COLO829 (cell line): ENCODE results near the gene ZNF622.

Experiments
- DNase-seq: peaks from one replicate; pipeline ENCODE4 v3.0.0; 2012; ENCODE audit warnings: low spot score

ZNF622 gene

GRCh38 chr5:16430349-16431089, 35.1 kb downstream of the ZNF622 start:
- DNase-seq, result no peak

DNA sequence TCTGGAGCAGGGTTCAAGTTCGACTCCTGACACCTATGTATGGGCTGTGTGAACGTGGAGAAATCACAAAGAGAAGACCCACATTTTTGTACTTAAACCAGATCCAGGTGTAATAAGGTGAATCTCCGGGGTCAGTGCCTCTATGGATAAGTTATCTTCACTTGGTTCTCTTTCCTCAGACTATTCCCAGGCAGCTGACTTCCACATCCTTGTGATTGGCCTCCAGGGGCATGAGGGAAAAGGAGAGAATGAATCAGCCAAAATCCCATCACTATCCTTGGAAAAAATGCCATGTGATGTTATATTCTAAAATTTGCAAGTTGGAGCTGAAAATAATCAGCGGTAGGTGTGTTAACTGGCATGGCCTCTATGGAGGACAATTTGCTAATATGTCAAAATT, 37.2 kb downstream of the ZNF622 start:
- DNase-seq, result no peak

- no peak for DNase-seq
Measured at GRCh38 chr5:16427587-16427986, 38.0 kb downstream of the ZNF622 start.

GRCh38 chr5:16418471-16418922, 47.1 kb downstream of the ZNF622 start:
- DNase-seq, result no peak

GRCh38 chr5:16417398-16418074, 48.1 kb downstream of the ZNF622 start:
- no peak for DNase-seq

DNA sequence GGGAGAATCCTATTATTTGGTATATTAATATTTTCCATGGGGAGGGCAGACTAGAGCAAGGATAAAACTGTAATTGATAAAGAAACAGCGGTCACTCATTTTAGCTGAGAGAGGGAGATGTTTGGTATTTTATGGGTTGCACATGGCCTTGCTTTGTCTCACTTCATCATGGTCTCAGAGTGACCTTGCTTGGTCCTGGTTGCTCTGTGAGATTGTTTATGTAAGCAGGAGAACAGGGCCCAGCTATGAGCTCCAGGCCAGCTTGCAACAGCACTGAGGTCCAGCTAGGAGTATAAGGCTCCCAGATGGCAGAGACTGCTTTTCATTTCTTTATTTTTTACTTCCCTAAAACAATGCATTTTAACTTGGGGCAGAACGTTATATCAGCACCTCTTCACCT, 50.7 kb downstream of the ZNF622 start:
- no peak for DNase-seq

GRCh38 chr5:16413166-16413860, 52.3 kb downstream of the ZNF622 start:
- no peak for DNase-seq

GRCh38 chr5:16412556-16412955, 53.0 kb downstream of the ZNF622 start:
- DNase-seq, result no peak

- no peak for DNase-seq
Measured at GRCh38 chr5:16411741-16412455, 53.7 kb downstream of the ZNF622 start.

DNA sequence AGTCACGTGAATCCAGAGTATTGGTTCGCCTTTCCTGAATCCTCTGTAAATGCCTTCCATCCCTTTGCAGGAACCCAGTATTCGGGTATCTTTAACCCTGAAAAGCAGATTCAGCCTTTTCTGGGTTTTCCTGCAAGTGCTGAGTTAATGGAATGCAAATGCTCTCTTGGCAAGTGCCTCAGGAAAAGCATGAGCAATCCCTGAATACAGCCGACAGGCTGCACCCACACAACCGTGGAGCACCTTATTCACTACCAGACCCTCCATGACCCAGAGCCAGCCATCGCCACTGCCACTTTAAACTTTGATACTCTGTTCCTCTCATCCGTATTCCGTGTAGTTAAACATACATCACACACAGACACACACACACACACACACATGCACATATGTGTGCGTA, 54.4 kb downstream of the ZNF622 start:
- no peak for DNase-seq

GRCh38 chr5:16410338-16410737, 55.3 kb downstream of the ZNF622 start:
- DNase-seq, result no peak

- DNase-seq, result no peak
Measured at GRCh38 chr5:16406630-16407029, 59.0 kb downstream of the ZNF622 start.

- DNase-seq, result no peak
Measured at GRCh38 chr5:16406023-16406422, 59.6 kb downstream of the ZNF622 start.
